HG03342 (cell line): ENCODE data around the gene RNF208.
A peak's percentile ranks its signal among the peaks of the same experiment; 100 is the strongest.
"Not testable (repeated sequence)": the region's sequence is repeated elsewhere in the genome, so short reads cannot be mapped to it uniquely, and the experiment has no call there.

ENCODE experiments used
- ATAC-seq: cut with Tn5 transposase; IDR thresholded peaks from one replicate; pipeline ENCODE4 v1.9.1; 2021; ENCODE audit warnings: mild to moderate bottlenecking, moderate library complexity; ENCODE audit not compliant: unreplicated experiment

The RNF208 gene

GRCh38 chr9:137240318-137240840 lies 18.3 kb upstream of the RNF208 start:
- peak; percentile 22 for ATAC-seq

GRCh38 chr9:137239541-137240200 lies 17.6 kb upstream of the RNF208 start:
- not testable (repeated sequence) for ATAC-seq

- ATAC-seq: no peak
Measured at GRCh38 chr9:137237759-137238726, 16.0 kb upstream of the RNF208 start.

DNA sequence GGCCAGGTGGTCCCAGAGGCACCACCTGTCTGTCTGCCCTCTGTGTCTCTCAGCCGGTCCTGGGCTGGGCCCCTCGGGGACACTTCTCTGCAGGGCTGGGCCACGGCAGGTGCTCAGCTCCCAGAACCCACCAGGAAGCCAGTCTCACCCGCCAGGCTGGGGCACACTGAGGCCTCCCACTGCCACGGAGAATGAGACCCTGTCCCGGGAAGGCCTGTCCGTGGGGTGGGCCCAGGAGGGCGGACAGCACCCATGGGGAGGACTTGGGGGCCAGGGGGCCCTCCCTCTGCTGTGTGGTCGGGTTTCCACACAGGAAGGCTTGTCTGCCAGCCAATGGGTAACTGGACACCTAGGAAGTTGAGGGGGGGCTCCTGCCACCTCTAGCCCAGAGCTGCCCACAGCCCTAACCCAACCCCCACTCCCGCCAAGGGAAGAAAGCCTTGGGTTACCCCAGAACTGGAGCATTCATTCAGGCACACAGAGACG lies 14.9 kb upstream of the RNF208 start:
- ATAC-seq: no peak

DNA sequence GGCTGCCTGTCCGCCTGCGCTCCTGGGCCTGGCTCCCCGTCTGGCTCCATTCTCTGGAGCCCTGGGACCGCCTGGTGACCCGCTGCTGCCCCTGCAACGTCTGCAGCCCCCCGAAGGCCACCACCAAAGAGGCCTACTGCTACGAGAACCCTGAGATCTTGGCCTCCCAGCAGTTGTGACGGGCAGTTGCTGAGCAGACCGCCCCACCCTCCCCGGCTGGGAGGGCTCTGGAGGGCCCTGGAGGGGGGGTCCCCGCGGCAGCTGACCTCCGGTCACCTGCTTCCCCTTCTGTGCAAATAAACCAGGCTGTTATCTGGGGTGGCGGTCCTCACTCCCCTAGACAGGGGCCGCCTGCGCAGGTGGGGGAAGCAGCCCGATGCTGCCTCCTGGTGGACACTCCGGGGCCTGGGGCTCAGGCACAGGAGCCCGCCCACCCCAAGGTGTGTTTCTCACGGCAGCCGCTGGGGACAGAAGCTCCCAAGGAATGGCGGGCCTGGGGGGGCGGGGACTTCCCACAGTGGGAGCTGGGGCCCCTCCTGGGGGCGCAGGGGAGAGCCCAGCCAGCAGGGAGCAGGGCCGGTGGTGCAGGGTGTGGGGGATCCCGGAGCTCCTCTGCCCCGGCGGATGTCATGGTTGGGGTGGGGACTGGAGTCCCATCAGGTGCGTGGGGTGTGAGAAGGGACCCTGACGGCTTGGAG lies 14.3 kb upstream of the RNF208 start:
- no peak for ATAC-seq

DNA sequence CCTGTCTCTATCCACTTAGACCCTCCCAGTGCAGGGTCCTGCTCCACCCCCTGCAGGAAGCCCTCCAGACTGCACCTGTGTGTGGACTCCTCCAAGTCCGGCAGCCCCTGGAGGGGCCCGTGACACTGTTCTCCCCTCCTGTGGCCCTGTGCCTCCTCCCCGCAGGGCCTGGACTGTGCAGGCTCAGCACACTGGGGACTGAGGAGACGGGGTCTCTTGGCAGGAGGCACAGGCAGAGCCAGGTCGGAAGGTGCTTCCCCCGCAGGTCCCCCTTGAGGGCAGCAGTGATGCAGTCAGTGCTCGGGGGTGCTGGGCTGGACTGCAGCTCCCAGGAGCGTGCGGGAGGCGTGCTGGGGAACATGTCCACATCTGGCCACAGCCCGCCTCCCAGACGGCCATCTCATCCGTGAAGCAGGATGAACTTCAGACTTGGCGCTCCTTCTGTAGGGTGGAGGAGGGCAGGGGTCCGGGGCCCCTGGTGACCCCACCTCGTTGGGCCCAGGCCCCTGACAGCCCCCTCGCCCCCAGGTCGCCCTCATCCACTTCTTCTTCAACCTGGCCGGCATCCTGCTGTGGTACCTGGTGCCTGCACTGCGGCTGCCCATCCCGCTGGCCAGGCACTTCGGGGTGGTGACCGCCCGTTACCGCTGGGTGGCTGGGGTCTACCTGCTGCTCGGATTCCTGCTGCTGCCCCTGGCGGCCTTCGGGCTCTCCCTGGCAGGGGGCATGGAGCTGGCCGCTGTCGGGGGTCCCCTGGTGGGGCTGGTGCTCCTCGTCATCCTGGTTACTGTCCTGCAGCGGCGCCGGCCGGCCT lies 13.6 kb upstream of the RNF208 start:
- ATAC-seq: no peak

DNA sequence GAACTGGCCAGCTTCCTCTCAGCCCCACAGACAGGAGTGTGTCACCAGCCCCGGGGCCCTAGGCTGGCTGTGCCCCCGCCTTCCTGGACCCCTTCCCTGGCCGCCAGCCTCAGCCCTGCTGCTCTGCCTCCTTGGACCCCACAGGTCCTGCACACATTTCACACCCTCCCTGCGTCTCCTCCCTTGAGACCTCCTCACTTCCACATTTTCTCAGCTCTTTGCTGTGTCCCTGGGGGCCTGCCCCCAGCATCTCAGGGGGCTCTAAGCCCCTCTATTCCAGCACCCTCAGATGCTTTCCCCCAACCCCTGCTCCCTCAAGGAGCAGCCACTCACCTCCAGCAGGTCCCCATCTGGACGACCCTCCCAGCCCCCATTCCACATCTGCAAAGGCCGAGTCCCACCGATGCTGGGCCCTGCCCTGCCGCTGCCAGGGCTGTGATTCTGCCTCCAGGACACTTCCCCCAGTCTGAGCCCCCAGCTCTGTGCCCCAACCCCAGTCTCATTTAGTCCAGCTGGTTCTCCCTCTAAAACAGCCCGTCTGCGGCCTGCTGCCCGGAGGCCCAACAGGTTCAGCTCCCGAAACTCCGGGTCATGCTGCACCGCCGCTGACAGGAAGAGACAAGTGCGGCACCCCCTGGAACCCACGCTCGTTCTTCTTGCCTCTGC lies 12.9 kb upstream of the RNF208 start:
- ATAC-seq: no peak

DNA sequence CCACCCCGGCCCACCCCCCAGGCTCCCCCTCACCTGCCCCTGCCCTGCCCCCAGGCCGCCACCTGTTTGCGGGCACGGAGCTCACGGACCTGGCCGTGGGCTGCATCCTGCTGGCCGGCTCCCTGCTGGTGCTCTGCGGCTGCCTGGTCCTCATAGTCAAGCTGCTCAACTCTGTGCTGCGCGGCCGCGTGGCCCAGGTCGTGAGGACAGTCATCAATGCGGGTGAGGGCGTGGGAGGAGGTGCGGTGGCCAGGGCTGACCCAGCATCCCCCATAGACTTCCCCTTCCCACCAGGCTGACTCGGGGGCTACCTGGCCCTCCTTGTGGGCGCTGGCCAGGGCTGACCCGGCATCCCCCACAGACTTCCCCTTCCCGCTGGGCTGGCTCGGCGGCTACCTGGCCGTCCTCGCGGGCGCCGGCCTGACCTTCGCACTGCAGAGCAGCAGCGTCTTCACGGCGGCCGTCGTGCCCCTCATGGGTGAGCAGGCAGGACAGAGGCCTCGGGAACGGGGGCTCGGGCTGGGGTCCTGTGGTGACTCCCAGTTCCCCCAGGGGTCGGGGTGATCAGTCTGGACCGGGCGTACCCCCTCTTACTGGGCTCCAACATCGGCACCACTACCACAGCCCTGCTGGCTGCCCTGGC lies 12.1 kb upstream of the RNF208 start:
- ATAC-seq: no peak

GRCh38 chr9:137233143-137233980 lies 11.3 kb upstream of the RNF208 start:
- no peak for ATAC-seq

GRCh38 chr9:137232510-137232909 lies 10.5 kb upstream of the RNF208 start:
- no peak for ATAC-seq

DNA sequence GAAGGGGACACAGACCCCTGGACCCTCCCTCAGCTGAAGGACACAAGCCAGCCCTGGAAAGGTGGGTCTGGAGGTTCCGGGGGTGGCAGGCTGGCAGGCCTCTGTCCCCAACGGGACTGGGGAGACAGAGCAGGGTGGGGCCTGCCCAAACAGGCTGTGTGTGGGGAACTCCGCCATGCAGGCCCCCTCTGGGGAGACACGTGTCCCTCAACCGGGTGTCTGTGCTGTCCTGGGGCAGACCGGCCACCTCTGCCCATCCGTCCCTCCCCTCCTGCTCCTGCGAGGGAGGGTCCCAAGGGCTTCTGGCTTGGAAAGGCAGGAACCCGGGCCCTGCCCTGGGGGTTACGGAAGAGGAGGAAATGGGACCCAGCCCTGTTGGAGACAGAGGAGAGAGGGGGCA lies 10.1 kb upstream of the RNF208 start:
- no peak for ATAC-seq

DNA sequence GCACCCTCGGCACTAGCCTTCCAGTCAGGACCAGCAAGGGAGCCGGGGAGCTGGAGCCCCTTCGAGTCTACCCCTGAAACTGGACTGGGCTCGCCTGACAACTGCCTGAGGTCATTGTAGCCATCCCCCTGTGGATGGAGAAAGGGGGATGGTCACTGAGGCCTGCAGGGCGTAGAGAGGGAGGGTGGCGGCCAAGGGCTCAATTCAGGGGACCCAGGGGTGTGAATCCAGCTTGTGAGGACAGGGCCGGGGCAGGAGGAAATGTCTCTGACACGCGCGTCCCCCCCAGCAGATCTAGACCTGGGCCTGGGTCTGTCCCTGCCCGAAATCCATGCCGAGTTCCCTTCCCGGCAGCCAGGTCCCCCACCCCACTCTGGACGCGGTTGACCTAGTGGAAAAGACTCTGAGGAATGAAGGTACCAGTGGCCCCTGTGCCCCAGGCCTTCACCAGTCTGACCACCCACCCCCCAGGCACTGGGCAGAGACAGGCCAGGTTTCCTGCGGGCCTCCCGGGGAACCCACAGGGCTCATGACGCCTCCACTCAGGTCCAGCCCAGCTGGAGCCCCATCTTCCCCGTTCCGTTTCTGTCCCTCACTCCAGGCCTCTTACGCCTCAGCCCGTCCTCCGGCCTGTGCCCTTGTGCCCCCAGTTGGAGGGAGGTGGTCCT lies 9.5 kb upstream of the RNF208 start:
- no peak for ATAC-seq

GRCh38 chr9:137230705-137231371 lies 8.8 kb upstream of the RNF208 start, which contains the start of gene SLC34A3:
SLC34A3 (plus strand) TSS chr9:137230901; CDS start chr9:137231703, 802 bp downstream.
- no peak for ATAC-seq

GRCh38 chr9:137229903-137230704 lies 8.1 kb upstream of the RNF208 start:
- ATAC-seq: no peak

DNA sequence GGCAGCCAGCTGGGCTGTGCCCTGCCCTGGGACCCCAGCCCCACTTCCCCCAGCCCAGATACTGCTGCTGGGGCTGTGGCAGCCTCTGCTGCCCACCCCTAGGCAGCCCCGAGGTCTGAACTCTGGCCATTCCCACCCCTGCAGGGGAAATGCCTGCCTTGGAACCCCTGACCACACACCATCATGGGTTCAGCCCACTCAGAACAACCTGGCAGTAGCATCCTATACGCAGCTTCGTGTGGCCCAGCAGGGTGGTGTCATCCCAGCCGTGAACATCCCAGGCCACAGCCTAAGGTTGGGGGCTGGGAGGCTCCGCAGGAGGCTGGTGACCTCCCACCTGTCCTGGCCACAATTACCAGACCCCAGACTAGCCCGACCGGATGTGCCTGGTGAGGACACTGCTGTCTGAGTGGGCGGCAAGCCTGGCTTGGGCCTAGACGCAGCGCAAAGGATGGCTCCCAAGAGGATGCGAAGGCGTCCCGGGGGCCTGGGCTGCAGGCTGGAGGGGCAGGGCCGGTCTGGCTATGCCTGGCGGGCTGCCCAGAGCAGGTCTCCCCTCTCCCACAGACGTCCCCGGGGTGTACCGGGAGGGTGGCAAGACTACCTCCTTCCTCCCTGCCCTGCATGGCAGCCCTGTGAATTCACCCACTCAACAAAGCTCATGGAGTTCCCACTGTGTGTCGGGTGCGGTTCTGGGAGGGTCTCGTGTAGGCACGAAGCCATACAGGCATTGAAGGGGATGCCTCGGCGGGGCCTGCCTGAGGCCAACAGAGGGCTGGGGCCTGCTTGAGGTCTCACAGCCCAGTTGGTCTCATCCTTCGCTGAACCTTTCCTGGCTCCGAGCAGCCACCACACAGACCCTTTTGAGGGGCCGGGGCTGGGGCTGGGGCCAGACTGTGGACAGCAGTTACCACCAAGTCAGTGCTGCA lies 7.2 kb upstream of the RNF208 start:
- ATAC-seq: no peak
